ENCODE results near the gene SDC3. TPM values are rescaled to one million over a fixed set of nuclear protein-coding genes. Genes with fewer than 3 reads are reported as not detected.

SDC3 gene
- total RNA-seq, 1 experiment from 2014 or later, result 10.0 TPM

GRCh38 chr1:30920827-30921226 lies 12.3 kb upstream of the SDC3 start:
- ChIA-PET POLR2A (ENCODE audit: unreplicated experiment) (no interaction called here), CTCF (no interaction called here)
- no peaks in the 10 kb centered on the region for H3K4me1 ChIP-seq (ENCODE audit: insufficient read depth, low read length)
- no peaks in the 10 kb centered on the region for H3K9me2 ChIP-seq (replicated peaks; ENCODE audit: low read length)
- no peak overlapping the region for H3K9ac ChIP-seq (ENCODE audit: low read length)
- H3K27ac ChIP-seq (ENCODE audit: low read length), result no peak overlapping the region
- TF ChIP-seq EZH2phosphoT487 (IDR thresholded peaks at IDR 0.05; ENCODE audit: borderline replicate concordance, low read length), result no peak
- no peak for TF ChIP-seq EZH2 (IDR thresholded peaks at IDR 0.05; ENCODE audit: low read length, unreplicated experiment)
- no peak for TF ChIP-seq CTCF (conservative IDR thresholded peaks at IDR 0.05; ENCODE audit: low read depth, low read length)
- no peaks in the 10 kb centered on the region for H3F3A ChIP-seq (ENCODE audit: low read length, unreplicated experiment)
- H3K36me3 ChIP-seq (ENCODE audit: low read depth, low read length), result no peaks in the 10 kb centered on the region
- no peaks in the 10 kb centered on the region for H3K27me3 ChIP-seq (ENCODE audit: low read length)
- DNase-seq, result no peak
- BruUV-seq (replicated peaks), result no TSS peak
- no peaks in the 10 kb centered on the region for H3K79me2 ChIP-seq (ENCODE audit: low read length)
- H3K4me3 ChIP-seq (ENCODE audit: low read length), result no peak overlapping the region
- intact Hi-C loops (cut with micrococcal nuclease), result no loop called here
- no peaks in the 10 kb centered on the region for H4K20me1 ChIP-seq (ENCODE audit: low read length)
- ATAC-seq, result no peak
- H3K9me3 ChIP-seq (ENCODE audit: low read length), result no peaks in the 10 kb centered on the region
- H3K4me2 ChIP-seq (ENCODE audit: low read length), result no peak overlapping the region
- H2AFZ ChIP-seq (ENCODE audit: low read length), result no peak overlapping the region

GRCh38 chr1:30919025-30919881 lies 10.7 kb upstream of the SDC3 start:
- ChIA-PET CTCF (no interaction called here), POLR2A (ENCODE audit: unreplicated experiment) (no interaction called here)
- H3K9me2 ChIP-seq (replicated peaks; ENCODE audit: low read length), result no peaks in the 10 kb centered on the region
- H3F3A ChIP-seq (ENCODE audit: low read length, unreplicated experiment), result no peaks in the 10 kb centered on the region
- no peak overlapping the region for H2AFZ ChIP-seq (ENCODE audit: low read length)
- H3K4me3 ChIP-seq (ENCODE audit: low read length), result no peak overlapping the region
- BruUV-seq (replicated peaks), result no TSS peak
- TF ChIP-seq CTCF (conservative IDR thresholded peaks at IDR 0.05; ENCODE audit: low read depth, low read length) (no peak), EZH2 (IDR thresholded peaks at IDR 0.05; ENCODE audit: low read length, unreplicated experiment) (no peak), EZH2phosphoT487 (IDR thresholded peaks at IDR 0.05; ENCODE audit: borderline replicate concordance, low read length) (no peak)
- H3K9me3 ChIP-seq (ENCODE audit: low read length), result no peaks in the 10 kb centered on the region
- H4K20me1 ChIP-seq (ENCODE audit: low read length), result no peaks in the 10 kb centered on the region
- DNase-seq (peak; percentile 50), ATAC-seq (no peak)
- no peaks in the 10 kb centered on the region for H3K36me3 ChIP-seq (ENCODE audit: low read depth, low read length)
- no peak overlapping the region for H3K9ac ChIP-seq (ENCODE audit: low read length)
- H3K27me3 ChIP-seq (ENCODE audit: low read length), result no peaks in the 10 kb centered on the region
- H3K27ac ChIP-seq (ENCODE audit: low read length), result no peak overlapping the region
- intact Hi-C loops (cut with micrococcal nuclease), result no loop called here
- H3K79me2 ChIP-seq (ENCODE audit: low read length), result no peaks in the 10 kb centered on the region
- no peaks in the 10 kb centered on the region for H3K4me1 ChIP-seq (ENCODE audit: insufficient read depth, low read length)
- H3K4me2 ChIP-seq (ENCODE audit: low read length), result no peak overlapping the region

- no peak overlapping the region for H3K4me2 ChIP-seq (ENCODE audit: low read length)
- DNase-seq (no peak), ATAC-seq (no peak)
- TF ChIP-seq EZH2 (IDR thresholded peaks at IDR 0.05; ENCODE audit: low read length, unreplicated experiment) (no peak), EZH2phosphoT487 (IDR thresholded peaks at IDR 0.05; ENCODE audit: borderline replicate concordance, low read length) (no peak), CTCF (conservative IDR thresholded peaks at IDR 0.05; ENCODE audit: low read depth, low read length) (no peak)
- intact Hi-C loops (cut with micrococcal nuclease), result no loop called here
- H3K9me3 ChIP-seq (ENCODE audit: low read length), result no peaks in the 10 kb centered on the region
- H3K27me3 ChIP-seq (ENCODE audit: low read length), result no peaks in the 10 kb centered on the region
- H3F3A ChIP-seq (ENCODE audit: low read length, unreplicated experiment), result no peaks in the 10 kb centered on the region
- H3K4me3 ChIP-seq (ENCODE audit: low read length), result no peak overlapping the region
- BruUV-seq (replicated peaks), result no TSS peak
- no peak overlapping the region for H3K9ac ChIP-seq (ENCODE audit: low read length)
- no peak overlapping the region for H2AFZ ChIP-seq (ENCODE audit: low read length)
- ChIA-PET POLR2A (ENCODE audit: unreplicated experiment) (no interaction called here), CTCF (no interaction called here)
- no peaks in the 10 kb centered on the region for H3K79me2 ChIP-seq (ENCODE audit: low read length)
- no peaks in the 10 kb centered on the region for H3K9me2 ChIP-seq (replicated peaks; ENCODE audit: low read length)
- no peaks in the 10 kb centered on the region for H4K20me1 ChIP-seq (ENCODE audit: low read length)
- no peaks in the 10 kb centered on the region for H3K4me1 ChIP-seq (ENCODE audit: insufficient read depth, low read length)
- no peak overlapping the region for H3K27ac ChIP-seq (ENCODE audit: low read length)
- no peaks in the 10 kb centered on the region; the same call in 1 of the 2 replicates for H3K36me3 ChIP-seq (ENCODE audit: low read depth, low read length)
Observed at GRCh38 chr1:30916296-30916695, 7.7 kb upstream of the SDC3 start.
